ENCODE results near the gene GALNT3. TPM values are rescaled to one million over a fixed set of nuclear protein-coding genes. Genes with fewer than 3 reads are reported as not detected.

The GALNT3 gene
- total and polyA plus RNA-seq, 2 of the 13 experiments (the other 11 are each of a cell fraction or from before 2014, with no cell fraction given): 0.29 to 0.30 TPM

- DNase-seq (ENCODE audit: low spot score) (no peak), ATAC-seq (no peak; the same call in 2 of the 3 replicates), FAIRE-seq (no peak)
- no TSS peak for BruUV-seq (replicated peaks)
- H3K9ac ChIP-seq (ENCODE audit: insufficient read depth, low read depth, low read length): no peak overlapping the region
- H3K9me3 ChIP-seq (ENCODE audit: low read length): peaks cover 5% of the 10 kb centered on the region; the same call in 1 of the 2 replicates
- H2AFZ ChIP-seq (ENCODE audit: low read length): no peak overlapping the region
- intact Hi-C loops (cut with micrococcal nuclease; ENCODE audit: unreplicated experiment) (loop anchor here (2.0 to 5.0 kb wide), 3 partner anchors 205 to 539 kb away; partner anchors contain the start of gene SCN2A), in situ Hi-C loops (cut with HindIII; ENCODE audit: extremely low pct_ligation_motif_present, low pct_unique_long_range_greater_than_20kb) (loop anchor here (5.0 kb wide), 1 partner anchor 375 kb away; no protein-coding TSS in a partner anchor)
- POLR2A ChIA-PET: no interaction called here
- H3K4me2 ChIP-seq (ENCODE audit: low read depth, low read length): no peak overlapping the region
- no peak overlapping the region for H3K27ac ChIP-seq (ENCODE audit: extremely low read length, insufficient read depth, low read length)
- no peaks in the 10 kb centered on the region for H3K4me1 ChIP-seq (ENCODE audit: insufficient read depth, low read length)
- no peaks in the 10 kb centered on the region for H3K36me3 ChIP-seq (replicated peaks in 1 of 2; ENCODE audit: control insufficient read depth in 1 of 2, insufficient read depth in 2 of 2, low read length in 2 of 2)
- no peaks in the 10 kb centered on the region for H4K20me1 ChIP-seq (ENCODE audit: insufficient read depth, low read length)
- H3K27me3 ChIP-seq (ENCODE audit: control insufficient read depth in 1 of 2, insufficient read depth in 2 of 2, low read length in 2 of 2): no peaks in the 10 kb centered on the region
- H3K79me2 ChIP-seq (ENCODE audit: insufficient read depth, low read length): no peaks in the 10 kb centered on the region
- no peak for TF ChIP-seq ZNF790 (CRISPR knock-in tag; IDR thresholded peaks at IDR 0.05; ENCODE audit: borderline replicate concordance)
- H3K4me3 ChIP-seq (replicated peaks in 1 of 3; ENCODE audit: insufficient read depth in 1 of 3, low read depth in 2 of 3, low read length in 3 of 3): no peak overlapping the region
- 4% methylated on average over 2 of the region's 2 CpGs for WGBS (ENCODE audit: low lambda C conversion rate)
- CTCF ChIA-PET (ENCODE audit: low intra/inter-chr PET ratio, low total read pairs): interaction anchor here (1.8 kb wide), 1 partner anchor 376 kb away, joined by 14 read pairs; no protein-coding TSS in a partner anchor
Measured at GRCh38 chr2:165777522-165778186, 16.4 kb downstream of the GALNT3 start.

- Histone ChIP-seq H3K27me3 (ENCODE audit: control insufficient read depth in 1 of 2, insufficient read depth in 2 of 2, low read length in 2 of 2) (no peaks in the 10 kb centered on the region), H3K4me3 (replicated peaks in 1 of 3; ENCODE audit: insufficient read depth in 1 of 3, low read depth in 2 of 3, low read length in 3 of 3) (no peak overlapping the region), H3K4me2 (ENCODE audit: low read depth, low read length) (no peak overlapping the region), H3K79me2 (ENCODE audit: insufficient read depth, low read length) (no peaks in the 10 kb centered on the region), H3K4me1 (ENCODE audit: insufficient read depth, low read length) (no peaks in the 10 kb centered on the region), H3K27ac (ENCODE audit: extremely low read length, insufficient read depth, low read length) (no peak overlapping the region), H3K9me3 (ENCODE audit: low read length) (peaks cover 5% of the 10 kb centered on the region; the same call in 1 of the 2 replicates), H4K20me1 (ENCODE audit: insufficient read depth, low read length) (no peaks in the 10 kb centered on the region), H3K36me3 (replicated peaks in 1 of 2; ENCODE audit: control insufficient read depth in 1 of 2, insufficient read depth in 2 of 2, low read length in 2 of 2) (no peaks in the 10 kb centered on the region), H3K9ac (ENCODE audit: insufficient read depth, low read depth, low read length) (no peak overlapping the region), H2AFZ (ENCODE audit: low read length) (no peak overlapping the region)
- no peak for DNase-seq (ENCODE audit: low spot score)
- BruUV-seq (replicated peaks): no TSS peak
- in situ Hi-C loops (cut with HindIII; ENCODE audit: extremely low pct_ligation_motif_present, low pct_unique_long_range_greater_than_20kb): loop anchor here (5.0 kb wide), 1 partner anchor 374 kb away; no protein-coding TSS in a partner anchor
- ChIA-PET POLR2A (no interaction called here), CTCF (ENCODE audit: low intra/inter-chr PET ratio, low total read pairs) (no interaction called here)
- no peak for FAIRE-seq
- TF ChIP-seq ATRX (CRISPR knock-in tag; IDR thresholded peaks at IDR 0.05; ENCODE audit: borderline replicate concordance): no peak
- TF ChIP-seq IRF1 (CRISPR knock-in tag; IDR thresholded peaks at IDR 0.05; ENCODE audit: low read depth): no peak
- no peak for TF ChIP-seq ZNF501 (CRISPR knock-in tag; IDR thresholded peaks at IDR 0.05)
- no peak for TF ChIP-seq JUNB (CRISPR knock-in tag; IDR thresholded peaks at IDR 0.05; ENCODE audit: borderline replicate concordance)
- no peak for TF ChIP-seq AKAP8 (CRISPR knock-in tag; IDR thresholded peaks at IDR 0.05)
- TF ChIP-seq TCF12 (IDR thresholded peaks at IDR 0.05): no peak
- no peak for TF ChIP-seq TCF12 (CRISPR knock-in tag; IDR thresholded peaks at IDR 0.05)
- no peak for TF ChIP-seq NCOR1 (IDR thresholded peaks at IDR 0.05; ENCODE audit: borderline replicate concordance, low read length)
- no peak for TF ChIP-seq ETV6 (CRISPR knock-in tag; conservative IDR thresholded peaks at IDR 0.05)
- no peak for TF ChIP-seq MAFK (conservative IDR thresholded peaks at IDR 0.05 in 1 of 2, IDR thresholded peaks at IDR 0.05 in 1 of 2; ENCODE audit: low read length in 2 of 2)
- TF ChIP-seq AHR (CRISPR knock-in tag; IDR thresholded peaks at IDR 0.05): no peak
- intact Hi-C loops (cut with micrococcal nuclease; ENCODE audit: unreplicated experiment): loop anchor here (5.0 kb wide), 2 partner anchors 204 to 359 kb away; no protein-coding TSS in a partner anchor
- no peak for ATAC-seq
Measured at GRCh38 chr2:165776796-165777195, 17.3 kb downstream of the GALNT3 start.

Measured in HepG2 (cell line).